GM12878 (cell line): ENCODE measurements around the gene PEX26. TPM values are rescaled to one million over a fixed set of nuclear protein-coding genes. Genes with fewer than 3 reads are reported as not detected.

ENCODE experiments used
- CBX5 ChIP-seq: sonication (generic); IDR thresholded peaks from 2 replicates; pipeline ENCODE4 v1.6.1; 2016; ENCODE audit warnings: low read depth, moderate library complexity, mild to moderate bottlenecking, inconsistent platforms
- CREB1 ChIP-seq: IDR thresholded peaks from 2 replicates; pipeline ENCODE4 v1.6.1; 2012; ENCODE audit warnings: low read depth, mild to moderate bottlenecking, inconsistent platforms
- CREM ChIP-seq: IDR thresholded peaks from 2 replicates; pipeline ENCODE4 v1.6.1; 2014; ENCODE audit warnings: antibody characterized with exemption, low read depth
- GATAD2B ChIP-seq: fragments of 450-650 bp; conservative IDR thresholded peaks from 2 replicates; pipeline ENCODE4 v1.6.1; 2017; ENCODE audit warnings: low read depth, mild to moderate bottlenecking, moderate library complexity
- IKZF2 ChIP-seq, 2 experiments: fragments of 450-650 bp; IDR thresholded peaks; 2 replicates each; pipeline ENCODE4 v1.6.1; 2017; ENCODE audit warnings: mild to moderate bottlenecking in 2 of 2, moderate library complexity in 2 of 2
- MEF2A ChIP-seq: IDR thresholded peaks from 2 replicates; pipeline ENCODE4 v1.6.1; 2011; ENCODE audit warnings: low read depth, mild to moderate bottlenecking, low read length, moderate library complexity; ENCODE audit not compliant: insufficient read depth
- MTA2 ChIP-seq: fragments of 450-650 bp; IDR thresholded peaks from 2 replicates; pipeline ENCODE4 v1.6.1; 2016; ENCODE audit warnings: low read depth, mild to moderate bottlenecking, moderate library complexity
- MTA3 ChIP-seq: IDR thresholded peaks from 2 replicates; pipeline ENCODE4 v1.6.1; 2012; ENCODE audit warnings: low read length, inconsistent platforms, borderline replicate concordance
- MYB ChIP-seq: fragments of 150-350 bp; IDR thresholded peaks from 2 replicates; pipeline ENCODE4 v1.6.1; 2014; ENCODE audit warnings: mild to moderate bottlenecking, low read depth, low read length, borderline replicate concordance
- MYC ChIP-seq: IDR thresholded peaks from 2 replicates; pipeline ENCODE4 v1.6.1; 2011; ENCODE audit warnings: mild to moderate bottlenecking, low read length, moderate library complexity, inconsistent platforms; ENCODE audit not compliant: insufficient read depth, insufficient replicate concordance, insufficient read length, severe bottlenecking
- NBN ChIP-seq: fragments of 450-650 bp; IDR thresholded peaks from 2 replicates; pipeline ENCODE4 v1.6.1; 2016
- NFIC ChIP-seq: IDR thresholded peaks from 2 replicates; pipeline ENCODE4 v1.6.1; 2012; ENCODE audit warnings: low read depth, mild to moderate bottlenecking, inconsistent platforms, low read length, moderate library complexity
- NFYA ChIP-seq: IDR thresholded peaks from 2 replicates; pipeline ENCODE4 v1.6.1; 2011; ENCODE audit warnings: low read depth, mild to moderate bottlenecking, low read length, improper control_type of control experiment, borderline replicate concordance
- POU2F2 ChIP-seq: IDR thresholded peaks from 3 replicates; pipeline ENCODE4 v1.6.1; 2011; ENCODE audit warnings: low read depth, mild to moderate bottlenecking, low read length, borderline replicate concordance
- RB1 ChIP-seq: fragments of 450-650 bp; formaldehyde crosslinking; IDR thresholded peaks from 2 replicates; pipeline ENCODE4 v1.6.1; 2017; ENCODE audit warnings: mild to moderate bottlenecking, borderline replicate concordance
- RCOR1 ChIP-seq: conservative IDR thresholded peaks from 2 replicates; pipeline ENCODE4 v1.6.1; 2012; ENCODE audit warnings: low read depth, low read length, improper control_type of control experiment
- SMAD1 ChIP-seq: fragments of 450-650 bp; IDR thresholded peaks from 2 replicates; pipeline ENCODE4 v1.6.1; 2018; ENCODE audit warnings: mild to moderate bottlenecking, low read depth; ENCODE audit not compliant: partially characterized antibody
- SRF ChIP-seq, 2 experiments: IDR thresholded peaks; 2 replicates each; pipeline ENCODE4 v1.6.1; 2011; ENCODE audit warnings: low read depth in 2 of 2, low read length in 2 of 2, mild to moderate bottlenecking in 1 of 2, moderate library complexity in 1 of 2
- STAT3 ChIP-seq: IDR thresholded peaks from 2 replicates; pipeline ENCODE4 v1.6.1; 2011; ENCODE audit warnings: low read depth, low read length, improper control_type of control experiment
- TCF3 ChIP-seq: IDR thresholded peaks from 2 replicates; pipeline ENCODE4 v1.6.1; 2012; ENCODE audit warnings: low read depth, mild to moderate bottlenecking, low read length, borderline replicate concordance; ENCODE audit not compliant: insufficient read depth
- TCF7 ChIP-seq: IDR thresholded peaks from 2 replicates; pipeline ENCODE4 v1.6.1; 2014; ENCODE audit warnings: antibody characterized with exemption, borderline replicate concordance
- ZBED1 ChIP-seq: IDR thresholded peaks from 2 replicates; pipeline ENCODE4 v1.6.1; 2016; ENCODE audit warnings: borderline replicate concordance
- ZNF207 ChIP-seq: fragments of 450-650 bp; IDR thresholded peaks from 2 replicates; pipeline ENCODE4 v1.6.1; 2014; ENCODE audit warnings: antibody characterized with exemption, mild to moderate bottlenecking, borderline replicate concordance
- ZNF217 ChIP-seq: fragments of 450-650 bp; IDR thresholded peaks from 2 replicates; pipeline ENCODE4 v1.6.1; 2017; ENCODE audit warnings: antibody characterized with exemption, mild to moderate bottlenecking
- ZNF622 ChIP-seq: fragments of 450-650 bp; IDR thresholded peaks from 2 replicates; pipeline ENCODE4 v1.6.1; 2017; ENCODE audit warnings: mild to moderate bottlenecking, inconsistent platforms
- polyA plus RNA-seq, 11 experiments: library from polyadenylated mRNA; depleted of rRNA in 4 of 11; unstranded in 6 of 11; stranded (reverse) in 5 of 11; fragments of >200 nt; fragmentation: Nextera tagmentation in 4 of 11; fragmentation: Illumina TruSeq in 1 of 11; extraction: Ambion mirVana in 4 of 11; extraction: Trizol in 1 of 11; gene quantifications; 1 replicate in 1 of 11; 2 replicates in 10 of 11; pipeline versions ENCODE4 v1.2.1 to v1.2.3, GENCODE V29; 2011 to 2016; ENCODE audit warnings: inconsistent platforms in 2 of 11, missing spikeins in 2 of 11, low read depth in 1 of 11
- total RNA-seq, 4 experiments: library from RNA; depleted of rRNA in 3 of 4; stranded (reverse); fragments of >200 nt in 3 of 4; fragmentation: Illumina TruSeq in 1 of 4; extraction: Trizol in 1 of 4; gene quantifications; 2 replicates each; pipeline versions ENCODE4 v1.2.1 to v1.2.3, GENCODE V29; 2013 to 2021
- TF ChIP-seq, protein P1 (sequence below): fragments of 450-650 bp; IDR thresholded peaks from 2 replicates; pipeline ENCODE4 v1.6.1; 2017; ENCODE audit warnings: mild to moderate bottlenecking, low read depth, inconsistent platforms; ENCODE audit not compliant: poor library complexity, severe bottlenecking
- TF ChIP-seq, protein P2 (sequence below): fragments of 450-650 bp; IDR thresholded peaks from 2 replicates; pipeline ENCODE4 v1.6.1; 2017; ENCODE audit warnings: mild to moderate bottlenecking, moderate library complexity

The PEX26 gene
- total and polyA plus RNA-seq, 10 of the 15 experiments (the other 5 are each of a cell fraction or from before 2014, with no cell fraction given) = 0.79 to 50.8 (median 22.4) TPM

DNA sequence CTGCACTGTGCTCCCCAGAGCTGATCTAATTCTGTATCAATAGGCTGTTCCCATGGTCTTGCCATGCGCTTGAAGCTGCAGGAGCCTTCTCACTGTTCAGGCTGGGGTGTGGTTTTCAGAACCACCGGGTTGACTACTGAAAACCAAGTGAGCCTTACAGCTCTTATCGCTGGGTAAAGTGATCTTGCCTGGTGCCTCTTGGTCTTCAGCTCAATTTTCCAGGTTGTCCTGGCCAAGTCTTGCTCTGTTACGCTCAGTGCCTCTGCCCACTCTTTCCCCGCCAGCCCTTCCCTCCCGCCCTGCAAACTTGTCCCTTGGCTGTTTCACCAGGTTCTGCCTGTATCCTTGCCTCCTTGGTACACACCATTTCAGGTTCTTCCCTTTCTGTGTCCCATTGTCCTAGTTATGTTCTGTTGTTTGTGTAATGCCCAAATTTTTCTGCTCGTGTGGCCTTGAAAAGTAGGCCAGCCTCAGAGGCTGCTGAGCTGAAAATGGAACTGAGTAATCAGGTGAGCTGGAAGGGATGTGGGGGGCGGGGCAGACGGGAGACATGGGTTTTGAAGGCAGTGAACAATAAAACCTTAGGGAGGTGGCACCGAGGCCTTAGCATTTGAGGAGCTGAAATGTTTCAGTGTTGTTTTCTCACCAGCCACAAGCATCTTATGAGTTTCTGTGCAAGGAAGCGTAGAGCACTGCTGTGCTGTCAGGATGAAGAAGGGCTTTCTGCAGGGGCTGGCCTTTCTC, 11.2 kb downstream of the PEX26 start (continued):
- TF ChIP-seq MEF2A (no peak), TCF3 (no peak), SMAD1 (no peak), IKZF2 (IDR thresholded peaks at IDR 0.05) (0 out of 4 replicates have a peak, but pooled peaks of 1 of the 2 experiments have one; percentile 39), STAT3 (no peak), ZNF622 (no peak), NFIC (no peak), CREB1 (no peak), TCF7 (no peak), GATAD2B (no peak), MYB (no peak), MYC (no peak), CREM (no peak), MTA2 (no peak), RCOR1 (no peak), ZBED1 (no peak), ZNF207 (no peak), SRF (IDR thresholded peaks at IDR 0.05; ENCODE audit: low read depth in 2 of 2, low read length in 2 of 2) (no peak), NFYA (no peak), RB1 (no peak), POU2F2 (0 out of 3 replicates have a peak, but pooled peaks have one; percentile 26), CBX5 (no peak), MTA3 (no peak), ZNF217 (no peak), NBN (no peak)
- TF ChIP-seq, protein P1, sequence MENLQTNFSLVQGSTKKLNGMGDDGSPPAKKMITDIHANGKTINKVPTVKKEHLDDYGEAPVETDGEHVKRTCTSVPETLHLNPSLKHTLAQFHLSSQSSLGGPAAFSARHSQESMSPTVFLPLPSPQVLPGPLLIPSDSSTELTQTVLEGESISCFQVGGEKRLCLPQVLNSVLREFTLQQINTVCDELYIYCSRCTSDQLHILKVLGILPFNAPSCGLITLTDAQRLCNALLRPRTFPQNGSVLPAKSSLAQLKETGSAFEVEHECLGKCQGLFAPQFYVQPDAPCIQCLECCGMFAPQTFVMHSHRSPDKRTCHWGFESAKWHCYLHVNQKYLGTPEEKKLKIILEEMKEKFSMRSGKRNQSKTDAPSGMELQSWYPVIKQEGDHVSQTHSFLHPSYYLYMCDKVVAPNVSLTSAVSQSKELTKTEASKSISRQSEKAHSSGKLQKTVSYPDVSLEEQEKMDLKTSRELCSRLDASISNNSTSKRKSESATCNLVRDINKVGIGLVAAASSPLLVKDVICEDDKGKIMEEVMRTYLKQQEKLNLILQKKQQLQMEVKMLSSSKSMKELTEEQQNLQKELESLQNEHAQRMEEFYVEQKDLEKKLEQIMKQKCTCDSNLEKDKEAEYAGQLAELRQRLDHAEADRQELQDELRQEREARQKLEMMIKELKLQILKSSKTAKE = no peak
- TF ChIP-seq, protein P2, sequence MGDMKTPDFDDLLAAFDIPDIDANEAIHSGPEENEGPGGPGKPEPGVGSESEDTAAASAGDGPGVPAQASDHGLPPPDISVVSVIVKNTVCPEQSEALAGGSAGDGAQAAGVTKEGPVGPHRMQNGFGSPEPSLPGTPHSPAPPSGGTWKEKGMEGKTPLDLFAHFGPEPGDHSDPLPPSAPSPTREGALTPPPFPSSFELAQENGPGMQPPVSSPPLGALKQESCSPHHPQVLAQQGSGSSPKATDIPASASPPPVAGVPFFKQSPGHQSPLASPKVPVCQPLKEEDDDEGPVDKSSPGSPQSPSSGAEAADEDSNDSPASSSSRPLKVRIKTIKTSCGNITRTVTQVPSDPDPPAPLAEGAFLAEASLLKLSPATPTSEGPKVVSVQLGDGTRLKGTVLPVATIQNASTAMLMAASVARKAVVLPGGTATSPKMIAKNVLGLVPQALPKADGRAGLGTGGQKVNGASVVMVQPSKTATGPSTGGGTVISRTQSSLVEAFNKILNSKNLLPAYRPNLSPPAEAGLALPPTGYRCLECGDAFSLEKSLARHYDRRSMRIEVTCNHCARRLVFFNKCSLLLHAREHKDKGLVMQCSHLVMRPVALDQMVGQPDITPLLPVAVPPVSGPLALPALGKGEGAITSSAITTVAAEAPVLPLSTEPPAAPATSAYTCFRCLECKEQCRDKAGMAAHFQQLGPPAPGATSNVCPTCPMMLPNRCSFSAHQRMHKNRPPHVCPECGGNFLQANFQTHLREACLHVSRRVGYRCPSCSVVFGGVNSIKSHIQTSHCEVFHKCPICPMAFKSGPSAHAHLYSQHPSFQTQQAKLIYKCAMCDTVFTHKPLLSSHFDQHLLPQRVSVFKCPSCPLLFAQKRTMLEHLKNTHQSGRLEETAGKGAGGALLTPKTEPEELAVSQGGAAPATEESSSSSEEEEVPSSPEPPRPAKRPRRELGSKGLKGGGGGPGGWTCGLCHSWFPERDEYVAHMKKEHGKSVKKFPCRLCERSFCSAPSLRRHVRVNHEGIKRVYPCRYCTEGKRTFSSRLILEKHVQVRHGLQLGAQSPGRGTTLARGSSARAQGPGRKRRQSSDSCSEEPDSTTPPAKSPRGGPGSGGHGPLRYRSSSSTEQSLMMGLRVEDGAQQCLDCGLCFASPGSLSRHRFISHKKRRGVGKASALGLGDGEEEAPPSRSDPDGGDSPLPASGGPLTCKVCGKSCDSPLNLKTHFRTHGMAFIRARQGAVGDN = peak; percentile 55; the same call in 1 of the 2 replicates
